IPS-11a (cell line): ENCODE measurements around the gene PRPF40B.

Experiments used
- H3K4me3 ChIP-seq: one replicate; pipeline ENCODE4 v1.5.1; 2013; ENCODE audit warnings: low read depth, low read length, control low read depth

The PRPF40B gene

GRCh38 chr12:49655595-49656236, 32.4 kb downstream of the PRPF40B start:
- H3K4me3 ChIP-seq: no peak overlapping the region

GRCh38 chr12:49658276-49658675, 34.9 kb downstream of the PRPF40B start:
- H3K4me3 ChIP-seq: no peak overlapping the region

- H3K4me3 ChIP-seq: no peak overlapping the region
Measured at GRCh38 chr12:49659753-49660152, 36.4 kb downstream of the PRPF40B start.

- H3K4me3 ChIP-seq: no peak overlapping the region
Measured at GRCh38 chr12:49661191-49661590, 37.8 kb downstream of the PRPF40B start.

- H3K4me3 ChIP-seq: no peak overlapping the region
Measured at GRCh38 chr12:49661746-49662145, 38.4 kb downstream of the PRPF40B start.

GRCh38 chr12:49662998-49663843, 39.9 kb downstream of the PRPF40B start:
- no peak overlapping the region for H3K4me3 ChIP-seq

- no peak overlapping the region for H3K4me3 ChIP-seq
Measured at GRCh38 chr12:49664167-49664566, 40.8 kb downstream of the PRPF40B start.

- no peak overlapping the region for H3K4me3 ChIP-seq
Measured at GRCh38 chr12:49664591-49665239, 41.4 kb downstream of the PRPF40B start.

GRCh38 chr12:49665384-49665783, 42.0 kb downstream of the PRPF40B start:
- no peak overlapping the region for H3K4me3 ChIP-seq

GRCh38 chr12:49666176-49666575, 42.8 kb downstream of the PRPF40B start:
- H3K4me3 ChIP-seq: no peak overlapping the region

GRCh38 chr12:49667325-49668090, 44.1 kb downstream of the PRPF40B start:
- no peak overlapping the region for H3K4me3 ChIP-seq

- H3K4me3 ChIP-seq: no peak overlapping the region
Measured at GRCh38 chr12:49669796-49670195, 46.4 kb downstream of the PRPF40B start.

GRCh38 chr12:49671031-49671765, 47.8 kb downstream of the PRPF40B start:
- H3K4me3 ChIP-seq: no peak overlapping the region

- H3K4me3 ChIP-seq: no peak overlapping the region
Measured at GRCh38 chr12:49672301-49673217, 49.2 kb downstream of the PRPF40B start.

- no peak overlapping the region for H3K4me3 ChIP-seq
Measured at GRCh38 chr12:49673446-49674317, 50.3 kb downstream of the PRPF40B start.

- no peak overlapping the region for H3K4me3 ChIP-seq
Measured at GRCh38 chr12:49674318-49674981, 51.1 kb downstream of the PRPF40B start.

- no peak overlapping the region for H3K4me3 ChIP-seq
Measured at GRCh38 chr12:49675137-49675536, 51.8 kb downstream of the PRPF40B start.

GRCh38 chr12:49678711-49679110, 55.4 kb downstream of the PRPF40B start:
- no peak overlapping the region for H3K4me3 ChIP-seq
